GM08714 (cell line): ENCODE data around the gene CLP1.
"Not testable (repeated sequence)": the region's sequence is repeated elsewhere in the genome, so short reads cannot be mapped to it uniquely, and the experiment has no call there.

Experiments used
- H3K4me3 ChIP-seq: fragments of 200-500 bp; sonication (Bioruptor generic); 2 replicates; pipeline ENCODE4 v1.5.1; 2014; ENCODE audit warnings: mild to moderate bottlenecking, low read length, inconsistent platforms
- ZNF274 ChIP-seq: IDR thresholded peaks from 2 replicates; pipeline ENCODE4 v1.6.1; 2012; ENCODE audit warnings: mild to moderate bottlenecking, low read depth, low read length

CLP1 gene

GRCh38 chr11:57667117-57667735 is 9.7 kb downstream of the CLP1 start:
- no peak for TF ChIP-seq ZNF274

GRCh38 chr11:57667736-57668433 is 10.3 kb downstream of the CLP1 start, which contains the start of gene ZDHHC5:
ZDHHC5 (plus strand) TSS chr11:57668114; CDS start chr11:57673091, 4,977 bp downstream.
- TF ChIP-seq ZNF274, result no peak

More at GRCh38 chr11:57667117-57667735, 9.7 kb downstream of the CLP1 start:
- peak overlapping the region; percentile 63 for H3K4me3 ChIP-seq

GRCh38 chr11:57668434-57668782 is 10.8 kb downstream of the CLP1 start:
- TF ChIP-seq ZNF274, result no peak
- peak overlapping the region; percentile 97 for H3K4me3 ChIP-seq

More at GRCh38 chr11:57667736-57668433, 10.3 kb downstream of the CLP1 start, which contains the start of gene ZDHHC5:
- H3K4me3 ChIP-seq, result peak within 1 kb of the TSS; percentile 97

GRCh38 chr11:57674251-57674650 is 16.7 kb downstream of the CLP1 start:
- TF ChIP-seq ZNF274, result no peak
- H3K4me3 ChIP-seq, result no peak overlapping the region

GRCh38 chr11:57675176-57675941 is 17.8 kb downstream of the CLP1 start:
- H3K4me3 ChIP-seq, result no peak overlapping the region
- TF ChIP-seq ZNF274, result no peak

GRCh38 chr11:57679396-57679795 is 21.8 kb downstream of the CLP1 start:
- H3K4me3 ChIP-seq, result no peak overlapping the region
- no peak for TF ChIP-seq ZNF274

- H3K4me3 ChIP-seq, result no peak overlapping the region
- TF ChIP-seq ZNF274, result no peak
These were observed 23.0 kb downstream of the CLP1 start for GRCh38 chr11:57680552-57680874.

GRCh38 chr11:57681168-57681567 is 23.6 kb downstream of the CLP1 start:
- no peak for TF ChIP-seq ZNF274
- no peak overlapping the region for H3K4me3 ChIP-seq

GRCh38 chr11:57690474-57690873 is 32.9 kb downstream of the CLP1 start:
- H3K4me3 ChIP-seq, result not testable (repeated sequence)

GRCh38 chr11:57698843-57699365 is 41.3 kb downstream of the CLP1 start:
- no peak overlapping the region for H3K4me3 ChIP-seq
- TF ChIP-seq ZNF274, result no peak

GRCh38 chr11:57699813-57700212 is 42.3 kb downstream of the CLP1 start:
- no peak for TF ChIP-seq ZNF274
- H3K4me3 ChIP-seq, result no peak overlapping the region

GRCh38 chr11:57700425-57700824 is 42.9 kb downstream of the CLP1 start:
- H3K4me3 ChIP-seq, result no peak overlapping the region
- no peak for TF ChIP-seq ZNF274

- no peak overlapping the region for H3K4me3 ChIP-seq
- TF ChIP-seq ZNF274, result no peak
These were observed 45.8 kb downstream of the CLP1 start for GRCh38 chr11:57703341-57703740.

GRCh38 chr11:57704932-57705331 is 47.4 kb downstream of the CLP1 start:
- no peak overlapping the region for H3K4me3 ChIP-seq
- no peak for TF ChIP-seq ZNF274

- not testable (repeated sequence) for H3K4me3 ChIP-seq
These were observed 47.9 kb downstream of the CLP1 start for GRCh38 chr11:57705432-57705831.
